HepG2 (cell line): Measurements from ENCODE around the gene RNF40. TPM values are rescaled to one million over a fixed set of nuclear protein-coding genes. Genes with fewer than 3 reads are reported as not detected.

Experiments used
- AKNA ChIP-seq: sonication (generic); formaldehyde crosslinking; IDR thresholded peaks from 2 replicates; pipeline ENCODE4 v1.4.0; 2020; ENCODE audit warnings: missing genetic modification reagents, borderline replicate concordance
- BRD4 ChIP-seq: sonication (generic); formaldehyde crosslinking; IDR thresholded peaks from 2 replicates; pipeline ENCODE4 v1.4.0; 2020; ENCODE audit warnings: missing genetic modification reagents
- CEBPB ChIP-seq: IDR thresholded peaks from 2 replicates; pipeline ENCODE4 v1.6.1; 2011; ENCODE audit warnings: low read depth, low read length, improper control_type of control experiment, borderline replicate concordance
- CEBPG ChIP-seq: IDR thresholded peaks from 2 replicates; pipeline ENCODE4 v1.6.1; 2016
- CSRNP2 ChIP-seq: sonication (generic); formaldehyde crosslinking; conservative IDR thresholded peaks from 2 replicates; pipeline ENCODE4 v1.8.0; 2022; ENCODE audit warnings: low read depth, missing genetic modification reagents
- DBP ChIP-seq: sonication (generic); formaldehyde crosslinking; IDR thresholded peaks from 2 replicates; pipeline ENCODE4 v1.4.0; 2020; ENCODE audit warnings: missing genetic modification reagents; ENCODE audit errors: not compliant biosample characterization
- FIP1L1 ChIP-seq: fragments of 200-400 bp; formaldehyde crosslinking; IDR thresholded peaks from 2 replicates; pipeline ENCODE4 v1.6.1; 2018; ENCODE audit warnings: low read depth, mild to moderate bottlenecking, low read length, moderate library complexity, borderline replicate concordance; ENCODE audit not compliant: insufficient read depth
- FOXA1 ChIP-seq, 2 experiments: fragments of 450-650 bp in 1 of 2; sonication (generic) in 1 of 2; formaldehyde crosslinking in 1 of 2; IDR thresholded peaks; 2 replicates each; pipeline versions ENCODE4 v1.4.0 to v1.6.1; 2016 to 2020; ENCODE audit warnings: missing genetic modification reagents in 1 of 2
- HNF1B ChIP-seq: sonication (generic); formaldehyde crosslinking; IDR thresholded peaks from 2 replicates; pipeline ENCODE4 v1.5.1; 2020; ENCODE audit warnings: mild to moderate bottlenecking, moderate library complexity, missing genetic modification reagents
- KAT7 ChIP-seq: IDR thresholded peaks from 2 replicates; pipeline ENCODE4 v1.6.1; 2018; ENCODE audit warnings: borderline replicate concordance, missing compliant biosample characterization
- KLF9 ChIP-seq: IDR thresholded peaks from 2 replicates; pipeline ENCODE4 v1.6.1; 2016; ENCODE audit warnings: low read depth
- NR1H2 ChIP-seq: sonication (generic); formaldehyde crosslinking; IDR thresholded peaks from 2 replicates; pipeline ENCODE4 v1.8.1; 2022; ENCODE audit warnings: low read depth, missing genetic modification reagents, borderline replicate concordance
- PRPF4 ChIP-seq: fragments of 200-400 bp; formaldehyde crosslinking; IDR thresholded peaks from 2 replicates; pipeline ENCODE4 v1.6.1; 2016; ENCODE audit warnings: low read length, low read depth; ENCODE audit not compliant: poor library complexity, severe bottlenecking
- RAD21 ChIP-seq: fragments of 450-650 bp; formaldehyde crosslinking; IDR thresholded peaks from 2 replicates; pipeline ENCODE4 v1.5.0; 2020; ENCODE audit warnings: mild to moderate bottlenecking
- RBM22 ChIP-seq: fragments of 200-400 bp; formaldehyde crosslinking; optimal IDR thresholded peaks from 2 replicates; pipeline ENCODE3; 2017; ENCODE audit warnings: mild to moderate bottlenecking, low read length, moderate library complexity
- U2AF2 ChIP-seq: fragments of 200-400 bp; formaldehyde crosslinking; IDR thresholded peaks from 2 replicates; pipeline ENCODE4 v1.6.1; 2017; ENCODE audit warnings: low read depth, mild to moderate bottlenecking, low read length
- YEATS2 ChIP-seq: sonication (generic); formaldehyde crosslinking; IDR thresholded peaks from 2 replicates; pipeline ENCODE4 v1.4.0; 2020; ENCODE audit warnings: missing genetic modification reagents, borderline replicate concordance
- ZBTB25 ChIP-seq: IDR thresholded peaks from 2 replicates; pipeline ENCODE4 v1.6.1; 2018; ENCODE audit warnings: missing genetic modification reagents
- ZBTB8A ChIP-seq: sonication (generic); formaldehyde crosslinking; IDR thresholded peaks from 2 replicates; pipeline ENCODE4 v1.4.0; 2020; ENCODE audit warnings: mild to moderate bottlenecking, low read depth, missing genetic modification reagents, borderline replicate concordance
- ZNF7 ChIP-seq: IDR thresholded peaks from 2 replicates; pipeline ENCODE4 v1.6.1; 2016; ENCODE audit warnings: missing biosample characterization, missing genetic modification reagents
- ZSCAN31 ChIP-seq: sonication (generic); formaldehyde crosslinking; IDR thresholded peaks from 2 replicates; pipeline ENCODE4 v1.5.0; 2020; ENCODE audit warnings: low read depth, mild to moderate bottlenecking, missing genetic modification reagents
- polyA plus RNA-seq, 8 experiments: library from polyadenylated mRNA; depleted of rRNA in 3 of 8; stranded (reverse) in 7 of 8; unstranded in 1 of 8; fragments of >200 nt; fragmentation: Illumina TruSeq in 4 of 8; extraction: Trizol in 4 of 8; gene quantifications; 2 replicates each; pipeline versions ENCODE4 v1.2.1 to v1.2.3, GENCODE V29; 2011 to 2016; ENCODE audit warnings: low read depth in 4 of 8, missing spikeins in 1 of 8, mixed read lengths in 1 of 8; ENCODE audit not compliant: insufficient read depth in 1 of 8
- total RNA-seq, 5 experiments: library from RNA; depleted of rRNA; stranded (reverse); fragments of >200 nt; fragmentation: Illumina TruSeq; extraction: Trizol; gene quantifications; 2 replicates each; pipeline ENCODE4 v1.2.3, GENCODE V29; 2016; ENCODE audit warnings: low read depth in 1 of 5

The RNF40 gene
- total and polyA plus RNA-seq, 2 of the 13 experiments (the other 11 are each of a cell fraction or from before 2014, with no cell fraction given): 84.0 to 85.6 TPM

- TF ChIP-seq HNF1B (no peak), KAT7 (CRISPR knock-in tag) (0 out of 2 replicates have a peak, but pooled peaks have one; percentile 25), RBM22 (peak; percentile 6), YEATS2 (no peak), CEBPG (CRISPR knock-in tag) (peak; percentile 35; the same call in 1 of the 2 replicates), PRPF4 (no peak), U2AF2 (no peak), FOXA1 (IDR thresholded peaks at IDR 0.05) (no peak), FOXA1 (CRISPR knock-in tag; IDR thresholded peaks at IDR 0.05) (no peak), BRD4 (CRISPR knock-in tag) (no peak), ZSCAN31 (CRISPR knock-in tag) (0 out of 2 replicates have a peak, but pooled peaks have one; percentile 24), FIP1L1 (no peak), AKNA (CRISPR knock-in tag) (no peak), ZNF7 (CRISPR knock-in tag) (no peak), ZBTB25 (CRISPR knock-in tag) (no peak), ZBTB8A (no peak), CSRNP2 (CRISPR knock-in tag) (no peak), KLF9 (CRISPR knock-in tag) (no peak), DBP (CRISPR knock-in tag) (no peak), NR1H2 (CRISPR knock-in tag) (no peak), RAD21 (no peak), CEBPB (peak; percentile 45; the same call in 1 of the 2 replicates)
These were observed 18.4 kb downstream of the RNF40 start (continued) for GRCh38 chr16:30780549-30780948.
